HL-60/S4 treated with retinoic acid at 250 ng/mL for 4 days and 3 days (cell line): Measurements from ENCODE around the gene FBXW9.
"Not testable (repeated sequence)": the region's sequence is repeated elsewhere in the genome, so short reads cannot be mapped to it uniquely, and the experiment has no call there.

ENCODE experiments used
- in situ Hi-C: fragments of 300-500 bp; cut with MboI; formaldehyde crosslinking; loops from 2 replicates; pipeline ENCODE4 v1.7.0; 2022; ENCODE audit warnings: low sequenced_read_pairs

Gene FBXW9

GRCh38 chr19:12664406-12665280, 31.8 kb downstream of the FBXW9 start:
- in situ Hi-C loops = loop anchor here (25.0 kb wide), 1 partner anchor 102 kb away; the partner anchor contains the start of gene ZNF564

DNA sequence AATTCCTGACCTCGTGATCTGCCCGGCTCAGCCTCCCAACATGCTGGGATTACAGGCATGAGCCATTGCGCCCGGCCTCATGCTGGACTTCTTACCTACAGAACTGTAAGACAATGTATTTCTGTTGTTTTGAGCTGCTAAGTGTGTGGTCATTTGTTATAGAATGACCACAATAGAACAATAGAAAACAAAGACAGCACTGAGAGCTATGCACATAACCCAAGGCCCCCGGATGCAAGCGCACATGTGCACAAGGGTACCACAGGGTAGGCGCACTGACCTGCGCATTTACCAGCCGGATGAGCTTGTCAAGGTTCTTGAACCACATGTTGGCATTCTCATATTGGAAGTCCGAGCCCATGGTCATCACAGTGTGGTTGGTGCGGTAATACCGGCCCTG, 35.5 kb downstream of the FBXW9 start:
- in situ Hi-C loops = loop anchor here (25.0 kb wide), 1 partner anchor 99 kb away; the partner anchor contains the start of gene ZNF564

- in situ Hi-C loops = loop anchor here (25.0 kb wide), 1 partner anchor 96 kb away; the partner anchor contains the start of gene ZNF564
These were observed 38.5 kb downstream of the FBXW9 start for GRCh38 chr19:12657966-12658365.

DNA sequence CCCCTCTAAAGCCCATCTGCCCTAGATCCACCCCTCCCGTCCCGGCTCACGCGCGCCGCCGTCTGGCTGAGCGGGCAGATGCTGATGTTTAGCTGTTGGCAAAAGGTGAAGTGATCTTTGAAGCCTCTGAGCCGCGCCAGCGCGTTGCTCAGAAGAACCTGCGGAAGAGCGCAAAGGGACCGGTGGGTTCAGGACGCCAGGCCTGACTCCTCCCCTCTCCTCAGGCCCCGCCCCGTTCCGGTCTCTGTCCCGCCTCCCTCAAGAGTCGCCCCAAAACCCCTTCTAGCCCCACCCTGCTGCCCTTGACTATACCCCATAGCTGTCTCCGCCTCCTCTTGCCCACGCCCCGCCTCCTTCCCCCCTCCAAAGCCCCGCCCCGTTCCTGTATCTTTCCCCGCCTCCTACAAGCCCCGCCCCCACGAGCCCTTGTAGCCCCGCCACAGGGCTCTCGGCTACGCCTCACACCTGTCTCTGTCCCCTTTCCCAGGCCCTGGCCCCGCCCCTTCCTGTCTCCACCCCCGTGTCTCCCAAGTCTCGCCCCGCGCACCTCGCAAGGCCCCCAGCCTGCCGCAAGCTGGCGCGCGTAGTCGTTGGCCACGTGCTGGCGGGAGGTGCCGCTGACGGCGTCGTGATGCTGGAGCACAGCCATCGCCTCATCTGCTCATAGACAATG, 39.4 kb downstream of the FBXW9 start:
- in situ Hi-C loops = loop anchor here (25.0 kb wide), 1 partner anchor 95 kb away; the partner anchor contains the start of gene ZNF564

DNA sequence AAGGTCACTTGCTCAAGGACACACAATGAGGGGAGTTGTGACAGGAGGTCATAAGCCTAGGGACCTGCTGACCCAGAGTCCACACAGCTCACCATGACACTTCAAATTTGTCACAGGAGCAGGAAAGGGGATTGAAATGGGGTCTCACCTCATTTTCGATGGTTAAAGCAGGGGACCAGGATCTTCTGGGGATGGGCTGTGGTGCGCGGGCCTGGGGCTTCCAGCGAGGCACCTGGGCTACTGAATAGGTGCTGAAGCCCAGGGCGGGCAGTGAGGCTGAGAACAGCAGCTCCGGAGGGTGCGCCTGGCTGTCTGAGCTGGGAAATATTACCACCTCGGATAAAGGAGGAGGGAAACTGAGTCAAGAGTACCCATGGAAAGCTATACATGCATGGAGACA, 40.9 kb downstream of the FBXW9 start:
- in situ Hi-C loops = loop anchor here (25.0 kb wide), 1 partner anchor 93 kb away; the partner anchor contains the start of gene ZNF564

- in situ Hi-C loops = loop anchor here (25.0 kb wide), 1 partner anchor 90 kb away; the partner anchor contains the start of gene ZNF564
These were observed 44.2 kb downstream of the FBXW9 start for GRCh38 chr19:12652219-12652618.

DNA sequence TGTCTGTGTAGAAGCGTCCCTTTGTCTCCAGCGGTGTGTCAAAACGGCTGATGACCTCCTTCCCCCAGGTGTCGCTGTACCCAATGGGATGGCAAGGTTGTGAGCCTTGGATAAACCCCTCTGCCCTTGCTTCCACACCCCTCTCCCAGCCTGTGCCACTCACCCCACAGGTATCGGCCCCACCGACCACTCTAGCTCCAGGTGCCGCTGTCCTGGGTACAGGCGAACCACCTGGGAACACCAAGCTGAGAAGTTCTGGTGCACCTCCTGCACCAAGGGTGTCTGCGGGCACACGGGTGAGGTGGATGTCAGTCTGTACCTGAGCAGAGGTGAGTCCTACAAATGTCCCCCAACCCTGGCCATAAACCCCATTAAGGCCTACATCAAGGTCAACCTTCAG, 46.5 kb downstream of the FBXW9 start:
- in situ Hi-C loops = loop anchor here (25.0 kb wide), 1 partner anchor 88 kb away; the partner anchor contains the start of gene ZNF564

DNA sequence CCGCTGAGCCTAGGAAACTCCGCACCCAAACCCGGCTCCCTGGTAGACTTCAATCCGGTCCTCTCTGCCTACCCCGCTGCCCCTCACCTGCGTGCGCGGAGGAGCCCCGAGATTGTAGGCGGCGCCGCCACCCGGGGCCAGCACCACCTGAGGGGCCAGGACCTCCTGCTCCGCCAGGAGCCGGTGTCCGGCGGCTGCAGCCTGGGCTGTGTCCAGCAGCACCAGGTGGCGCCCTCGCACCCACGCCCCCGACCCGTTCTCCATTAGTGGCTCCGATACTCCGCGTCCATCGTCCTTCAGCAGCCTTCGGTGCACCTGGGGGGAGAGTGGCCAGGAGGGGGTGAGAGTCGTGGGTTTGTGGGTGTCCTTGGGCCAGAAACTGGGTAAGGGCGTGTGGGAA, 48.3 kb downstream of the FBXW9 start:
- in situ Hi-C loops = no loop called here

- in situ Hi-C loops = no loop called here
These were observed 48.9 kb downstream of the FBXW9 start for GRCh38 chr19:12647490-12648071.

DNA sequence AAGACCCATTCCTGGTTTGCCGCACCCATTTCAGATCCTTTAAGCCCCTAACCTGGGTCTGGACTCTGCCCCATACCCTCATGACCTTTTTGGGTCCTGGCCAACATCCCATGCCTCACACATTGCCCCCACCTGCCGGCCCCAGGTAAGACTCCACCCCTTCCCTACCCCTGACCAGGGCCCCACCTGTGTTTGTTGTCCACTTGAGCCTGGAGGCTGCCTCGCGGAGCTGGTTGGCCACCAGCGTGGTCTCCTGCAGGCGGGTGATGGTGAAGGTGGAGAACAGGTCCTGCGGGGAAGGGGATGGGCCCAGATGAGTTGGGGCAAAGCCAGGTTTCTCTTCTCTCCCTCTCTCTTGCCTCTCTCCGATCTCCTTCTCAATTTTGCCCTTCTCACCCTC, 49.4 kb downstream of the FBXW9 start:
- in situ Hi-C loops = no loop called here

DNA sequence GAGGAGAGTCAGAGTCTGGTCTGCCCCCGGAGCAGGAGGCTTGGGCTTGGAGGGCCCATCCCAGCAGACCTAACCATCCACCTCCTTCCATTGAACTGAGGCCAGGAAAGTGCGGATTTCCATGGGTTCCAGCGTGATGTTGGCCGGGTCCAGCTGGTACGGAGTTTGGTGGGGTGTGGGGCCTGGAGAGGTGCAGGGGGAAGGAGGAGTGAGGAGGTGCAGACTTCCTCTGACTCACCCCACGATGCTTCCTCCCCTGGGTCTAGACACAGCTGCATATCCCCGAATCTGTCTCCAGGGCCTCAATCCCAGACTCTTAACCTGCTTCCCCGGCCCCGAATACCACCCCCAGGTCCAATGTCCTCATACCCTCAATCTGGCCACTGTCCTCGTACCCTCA, 49.9 kb downstream of the FBXW9 start:
- in situ Hi-C loops = no loop called here

DNA sequence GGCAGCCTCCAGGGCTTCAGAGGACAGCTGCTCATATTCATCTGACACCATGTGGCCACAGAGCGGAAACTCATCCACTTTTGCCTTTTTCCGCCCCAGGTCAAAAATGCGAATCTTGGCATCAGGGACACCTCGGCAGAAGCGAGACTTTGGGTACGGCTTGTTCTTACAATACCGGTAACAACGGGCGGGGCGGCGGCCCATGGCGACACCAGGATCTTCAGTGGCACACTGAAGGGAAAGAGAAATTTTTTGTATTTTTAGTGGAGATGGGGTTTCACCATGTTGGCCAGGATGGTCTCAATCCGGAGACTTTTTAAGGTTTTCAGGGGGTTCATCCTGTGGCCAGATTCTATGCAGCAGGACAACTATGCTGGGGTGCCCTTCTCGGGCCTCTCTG, 52.7 kb downstream of the FBXW9 start:
- in situ Hi-C loops = not testable (repeated sequence)

- in situ Hi-C loops = no loop called here
These were observed 53.9 kb downstream of the FBXW9 start for GRCh38 chr19:12642506-12642905.

- in situ Hi-C loops = no loop called here
These were observed 55.0 kb downstream of the FBXW9 start for GRCh38 chr19:12641456-12641855.

- in situ Hi-C loops = no loop called here
These were observed 56.4 kb downstream of the FBXW9 start for GRCh38 chr19:12639901-12640613.
